GM21367 (cell line): ENCODE data around the gene ADIPOQ.
"Not testable (repeated sequence)": the region's sequence is repeated elsewhere in the genome, so short reads cannot be mapped to it uniquely, and the experiment has no call there.

Experiments
- ATAC-seq: cut with Tn5 transposase; IDR thresholded peaks from one replicate; pipeline ENCODE4 v1.9.1; 2021; ENCODE audit not compliant: unreplicated experiment

The ADIPOQ gene

DNA sequence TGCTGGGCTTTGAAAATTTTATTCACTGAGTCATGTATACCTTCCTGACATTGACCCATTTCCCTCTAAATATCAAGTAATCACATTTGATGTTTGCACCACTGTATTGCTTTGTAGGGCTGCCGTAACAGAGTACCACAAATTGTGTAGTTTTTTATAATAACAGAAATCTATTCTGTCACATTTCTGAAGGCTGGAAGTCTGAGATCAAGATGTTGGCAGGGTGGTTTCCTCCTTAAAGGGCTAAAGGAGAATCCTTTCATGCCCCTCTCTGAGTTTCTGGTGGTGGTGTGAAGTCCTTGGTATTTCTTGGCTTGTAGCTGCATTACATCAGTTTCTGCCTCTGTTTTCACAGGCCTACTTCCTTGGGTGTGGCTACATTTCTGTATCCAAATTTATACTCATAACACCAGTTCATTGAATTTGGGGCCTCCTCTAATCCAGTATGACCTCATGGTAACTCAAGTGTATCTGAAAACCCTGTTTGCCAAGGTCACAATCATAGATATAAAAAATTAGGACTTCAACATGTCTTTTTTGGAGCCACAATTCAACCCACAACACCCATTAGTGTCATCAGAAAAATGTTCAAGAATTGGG, 58.7 kb downstream of the ADIPOQ start:
- ATAC-seq: no peak

DNA sequence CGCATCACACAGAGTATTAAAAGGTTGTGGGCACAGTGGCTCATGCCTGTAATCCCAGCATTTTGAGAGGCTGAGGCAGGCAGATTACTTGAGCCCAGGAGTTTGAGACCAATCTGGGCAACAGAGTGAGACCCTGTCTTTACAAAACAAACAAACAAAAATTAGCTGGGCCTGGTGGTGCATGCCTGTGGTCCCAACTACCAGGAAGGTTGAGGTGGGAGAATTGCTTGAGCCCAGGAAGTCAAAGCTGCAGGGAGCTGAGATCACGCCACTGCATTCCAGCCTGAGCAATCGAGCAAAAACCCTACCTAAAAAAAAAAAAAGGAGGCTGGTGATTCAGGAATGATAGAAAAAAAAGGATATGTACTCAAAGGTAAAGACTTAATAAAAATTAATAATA, 59.6 kb downstream of the ADIPOQ start:
- ATAC-seq: no peak

DNA sequence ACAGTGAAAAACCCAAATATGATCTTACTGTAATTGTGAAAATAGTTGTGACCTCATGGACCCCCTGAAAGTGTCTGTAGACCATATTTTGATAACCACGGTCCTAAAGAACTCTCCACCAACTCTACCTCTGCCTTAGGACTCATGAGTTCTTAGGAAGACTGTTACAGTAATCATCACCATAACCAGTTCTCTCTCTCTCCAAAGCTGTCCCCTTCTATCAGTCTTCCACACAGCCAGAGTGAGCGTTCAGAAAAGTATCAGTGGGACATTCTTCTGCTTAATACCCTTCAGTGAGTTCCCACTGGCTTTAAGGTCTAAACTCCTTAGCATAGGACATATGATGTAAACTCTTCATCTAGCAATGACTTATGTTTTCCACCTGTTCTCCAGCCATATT, 60.2 kb downstream of the ADIPOQ start:
- no peak for ATAC-seq

DNA sequence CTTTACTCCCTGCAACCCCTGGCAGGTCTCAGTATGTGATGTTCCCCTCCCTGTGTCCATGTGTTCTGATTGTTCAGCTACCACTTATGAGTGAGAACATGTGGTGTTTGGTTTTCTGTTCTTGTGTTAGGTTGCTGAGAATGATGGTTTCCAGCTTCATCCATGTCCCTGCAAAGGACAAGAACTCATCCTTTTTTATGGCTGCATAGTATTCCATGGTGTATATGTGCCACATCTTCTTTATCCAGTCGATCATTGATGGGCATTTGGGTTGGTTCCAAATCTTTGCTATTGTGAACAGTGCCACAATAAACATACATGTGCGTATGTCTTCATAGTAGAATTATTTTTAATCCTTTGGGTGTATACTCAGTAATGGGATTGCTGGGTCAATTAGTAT, 61.2 kb downstream of the ADIPOQ start:
- ATAC-seq: not testable (repeated sequence)

DNA sequence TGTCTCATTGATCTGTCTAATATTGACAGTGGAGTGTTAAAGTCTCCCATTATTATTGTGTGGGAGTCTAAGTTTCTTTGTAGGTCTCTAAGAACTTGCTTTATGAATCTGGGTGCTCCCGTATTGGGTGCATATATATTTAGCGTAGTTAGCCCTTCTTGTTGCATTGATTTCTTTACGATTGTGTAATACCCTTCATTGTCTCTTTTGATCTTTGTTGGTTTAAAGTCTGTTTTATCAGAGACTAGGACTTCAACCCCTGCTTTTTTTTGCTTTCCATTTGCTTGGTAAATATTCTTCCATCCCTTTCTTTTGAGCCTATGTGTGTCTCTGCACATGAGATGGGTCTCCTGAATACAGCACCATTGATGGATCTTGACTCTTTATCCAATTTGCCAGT, 64.6 kb downstream of the ADIPOQ start:
- ATAC-seq: not testable (repeated sequence)
